Esophagus muscularis mucosa (tissue), 4 donors: Measurements from ENCODE around the gene MYL6. TPM values are rescaled to one million over a fixed set of nuclear protein-coding genes. Genes with fewer than 3 reads are reported as not detected.

ENCODE experiments used
- DNase-seq: peaks from one replicate; pipeline ENCODE4 v3.0.0-alpha.2; 2017; ENCODE audit errors: extremely low spot score
- H3K27ac ChIP-seq, 4 donors: fragments of 200-600 bp; sonication (generic); replicated peaks in 1 of 4; 1 replicate in 3 of 4; 2 replicates in 1 of 4; pipeline ENCODE4 v1.5.1; 2016 to 2019; ENCODE audit warnings: mild to moderate bottlenecking in 1 of 4
- H3K27me3 ChIP-seq, 4 donors: fragments of 200-600 bp; sonication (generic); one replicate each; pipeline versions ENCODE4 v1.5.1 to v1.6.0; 2016 to 2019
- H3K36me3 ChIP-seq, 4 donors: fragments of 200-600 bp; sonication (generic); one replicate each; pipeline ENCODE4 v1.5.1; 2016 to 2019
- H3K4me1 ChIP-seq, 4 donors: fragments of 200-600 bp; sonication (generic); one replicate each; pipeline ENCODE4 v1.5.1; 2016 to 2019
- H3K4me3 ChIP-seq, 4 donors: fragments of 200-600 bp; sonication (generic); 1 replicate in 2 of 4; 2 replicates in 2 of 4; pipeline ENCODE4 v1.5.1; 2016 to 2019; ENCODE audit warnings: mild to moderate bottlenecking in 4 of 4, moderate library complexity in 1 of 4
- H3K9me3 ChIP-seq, 4 donors: fragments of 200-600 bp; sonication (generic); 1 replicate in 3 of 4; 2 replicates in 1 of 4; pipeline ENCODE4 v1.5.1; 2016 to 2019
- EP300 ChIP-seq: sonication (generic); formaldehyde crosslinking; IDR thresholded peaks from one replicate; pipeline ENCODE4 v1.6.1; 2017; ENCODE audit warnings: antibody characterized with exemption
- POLR2A ChIP-seq: fragments of 450-650 bp; IDR thresholded peaks from one replicate; pipeline ENCODE4 v1.6.1; 2017; ENCODE audit warnings: antibody characterized with exemption, moderate library complexity, mild to moderate bottlenecking, low read depth
- POLR2AphosphoS5 ChIP-seq, 2 donors: sonication (generic); formaldehyde crosslinking; IDR thresholded peaks; one replicate each; pipeline ENCODE4 v1.6.1; 2017; ENCODE audit warnings: antibody characterized with exemption in 2 of 2
- WGBS: methylation state at CpG from one replicate; pipeline ENCODE4 v1.1.5; 2018; 5-methylcytosine and 5-hydroxymethylcytosine counted together
- intact Hi-C: fragments of 100-400 bp; cut with DNase I; formaldehyde crosslinking; loops from one replicate; pipeline ENCODE4 v1.15.1; 2023
- total RNA-seq, 4 donors: library from RNA; depleted of rRNA; stranded (reverse); fragments of >200 nt; gene quantifications; one replicate each; pipeline versions ENCODE4 v1.1.0 to v1.2.1, GENCODE V29; 2016
- TF ChIP-seq, protein P1 (sequence below), 3 experiments: fragments of 200-600 bp in 2 of 3; fragments of 450-650 bp in 1 of 3; sonication (generic) in 2 of 3; IDR thresholded peaks; one replicate each; pipeline ENCODE4 v1.5.1; 2017 to 2019; ENCODE audit warnings: antibody characterized with exemption in 3 of 3, mild to moderate bottlenecking in 2 of 3, moderate library complexity in 1 of 3

The MYL6 gene
- total RNA-seq, 4 donors from 2014 or later = 5,145 to 8,531 (median 5,986) TPM

DNA sequence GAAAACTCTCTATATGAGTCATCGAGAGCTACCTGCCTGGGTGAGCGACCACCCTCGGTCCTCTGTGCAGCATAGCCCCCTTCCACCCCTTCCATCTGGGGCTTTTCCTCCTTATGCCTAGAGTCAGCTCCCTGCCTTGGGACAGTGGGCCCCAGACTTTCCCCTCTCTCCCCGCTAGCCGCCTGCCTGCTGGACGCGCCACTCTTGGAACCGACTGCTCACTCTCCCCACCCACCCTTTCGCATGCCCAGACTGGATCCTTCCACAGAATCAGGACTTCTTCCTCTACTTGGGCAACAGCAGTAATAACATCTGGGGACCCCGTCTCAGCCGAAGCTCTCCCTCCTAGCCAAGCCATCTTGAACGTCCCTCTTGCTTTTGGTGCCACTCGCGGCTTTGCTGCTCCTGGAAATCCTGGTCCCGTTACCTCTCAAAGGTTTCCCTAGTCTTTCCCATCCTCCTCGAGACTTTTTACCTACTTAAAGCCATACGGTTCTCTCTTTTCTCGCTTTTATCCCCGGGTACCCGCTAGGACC lies 29.4 kb upstream of the MYL6 start:
- Histone ChIP-seq H3K27me3 (no peaks in the 10 kb centered on the region), H3K4me1 (peaks cover 37 to 55% (median 49%) of the 10 kb centered on the region in 4 donors), H3K4me3 (peak overlapping the region; percentile 78 to 91 (median 87)), H3K9me3 (no peaks in the 10 kb centered on the region), H3K27ac (peak overlapping the region; percentile 94 to 98 (median 98)), H3K36me3 (peaks cover 23 to 37% (median 35%) of the 10 kb centered on the region in 4 donors)
- no peak for DNase-seq
- TF ChIP-seq POLR2AphosphoS5 (IDR thresholded peaks at IDR 0.05) = no peak
- TF ChIP-seq POLR2A = no peak
- TF ChIP-seq, protein P1, sequence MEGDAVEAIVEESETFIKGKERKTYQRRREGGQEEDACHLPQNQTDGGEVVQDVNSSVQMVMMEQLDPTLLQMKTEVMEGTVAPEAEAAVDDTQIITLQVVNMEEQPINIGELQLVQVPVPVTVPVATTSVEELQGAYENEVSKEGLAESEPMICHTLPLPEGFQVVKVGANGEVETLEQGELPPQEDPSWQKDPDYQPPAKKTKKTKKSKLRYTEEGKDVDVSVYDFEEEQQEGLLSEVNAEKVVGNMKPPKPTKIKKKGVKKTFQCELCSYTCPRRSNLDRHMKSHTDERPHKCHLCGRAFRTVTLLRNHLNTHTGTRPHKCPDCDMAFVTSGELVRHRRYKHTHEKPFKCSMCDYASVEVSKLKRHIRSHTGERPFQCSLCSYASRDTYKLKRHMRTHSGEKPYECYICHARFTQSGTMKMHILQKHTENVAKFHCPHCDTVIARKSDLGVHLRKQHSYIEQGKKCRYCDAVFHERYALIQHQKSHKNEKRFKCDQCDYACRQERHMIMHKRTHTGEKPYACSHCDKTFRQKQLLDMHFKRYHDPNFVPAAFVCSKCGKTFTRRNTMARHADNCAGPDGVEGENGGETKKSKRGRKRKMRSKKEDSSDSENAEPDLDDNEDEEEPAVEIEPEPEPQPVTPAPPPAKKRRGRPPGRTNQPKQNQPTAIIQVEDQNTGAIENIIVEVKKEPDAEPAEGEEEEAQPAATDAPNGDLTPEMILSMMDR (IDR thresholded peaks at IDR 0.05) = no peak
- no peak for TF ChIP-seq EP300
- intact Hi-C loops = loop anchor here (10.0 kb wide), 2 partner anchors 336 to 506 kb away; partner anchors contain the start of genes BAZ2A and SPRYD4
- WGBS = 0% methylated on average over 19 of the region's 20 CpGs

DNA sequence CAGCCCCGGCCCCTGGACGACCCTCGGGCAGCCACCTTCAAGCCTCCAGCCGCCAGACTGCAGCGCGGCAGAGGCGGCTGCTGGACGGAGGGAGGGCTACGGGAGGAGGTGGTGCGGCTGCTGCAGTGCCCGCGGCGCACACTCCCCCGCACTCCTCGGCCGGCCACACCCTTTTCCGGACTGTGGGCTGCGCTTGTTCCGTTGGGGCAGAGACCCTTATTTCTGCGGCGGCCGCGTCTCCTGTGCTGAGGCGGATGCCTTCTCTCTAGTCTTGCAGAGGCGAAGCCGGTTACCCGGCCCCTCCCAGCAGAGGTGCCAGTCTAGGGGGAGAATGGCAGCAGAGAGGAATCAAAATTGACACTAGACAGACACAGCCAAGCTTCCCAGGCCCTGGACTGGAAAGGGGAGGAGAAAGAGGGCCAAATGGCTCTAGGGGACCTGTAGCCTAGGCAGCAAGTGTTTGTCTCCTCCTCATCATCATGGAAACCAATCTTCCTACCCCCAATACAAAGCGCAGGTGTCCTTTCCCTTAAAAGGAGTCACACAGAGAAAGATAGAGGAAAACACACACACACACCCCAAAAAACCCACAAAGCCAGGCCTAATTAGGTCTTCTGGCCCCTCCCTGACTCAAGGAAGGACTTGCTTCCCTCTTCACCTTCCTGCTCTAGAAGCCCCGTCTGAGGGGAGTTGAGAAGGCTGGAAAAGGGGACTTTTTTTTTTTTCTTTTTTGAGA lies 28.8 kb upstream of the MYL6 start:
- intact Hi-C loops = loop anchor here (10.0 kb wide), 2 partner anchors 335 to 505 kb away; partner anchors contain the start of genes BAZ2A and SPRYD4
- Histone ChIP-seq H3K27ac (peak overlapping the region; percentile 94 to 98 (median 98)), H3K9me3 (no peaks in the 10 kb centered on the region), H3K4me1 (peaks cover 37 to 52% (median 49%) of the 10 kb centered on the region in 4 donors), H3K4me3 (peak overlapping the region; percentile 78 to 91 (median 87)), H3K36me3 (peaks cover 29 to 44% (median 41%) of the 10 kb centered on the region in 4 donors), H3K27me3 (no peaks in the 10 kb centered on the region)
- DNase-seq = no peak
- TF ChIP-seq, protein P1 (IDR thresholded peaks at IDR 0.05) = no peak
- TF ChIP-seq POLR2AphosphoS5 (IDR thresholded peaks at IDR 0.05) (peak; percentile 74 to 81), EP300 (no peak)
- WGBS = 4% methylated on average over 14 of the region's 29 CpGs

DNA sequence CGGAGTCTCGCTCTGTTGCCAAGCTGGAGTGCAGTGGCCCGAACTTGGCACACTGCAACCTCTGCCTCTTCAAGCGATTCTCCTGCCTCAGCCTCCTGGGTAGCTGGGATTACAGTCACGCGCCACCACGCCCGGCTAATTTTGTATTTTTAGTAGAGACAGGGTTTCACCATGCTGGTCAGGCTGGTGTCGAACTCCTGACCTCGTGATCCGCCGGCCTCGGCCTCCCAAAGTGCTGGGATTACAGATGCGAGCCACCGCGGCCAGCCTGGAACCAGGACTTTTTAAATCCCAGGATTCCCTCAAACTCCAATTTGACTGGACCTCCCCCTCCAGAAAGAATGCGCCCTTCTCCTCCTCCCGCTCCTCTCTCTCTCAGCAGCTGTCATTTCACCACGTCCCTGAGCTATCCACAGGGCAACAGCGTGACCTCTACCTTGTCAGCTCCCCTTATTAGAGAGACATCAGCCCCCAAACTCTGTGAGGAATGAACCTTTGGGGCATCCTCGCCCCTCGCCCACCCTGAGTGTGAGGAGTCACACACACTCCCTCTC lies 28.1 kb upstream of the MYL6 start:
- intact Hi-C loops = loop anchor here (10.0 kb wide), 2 partner anchors 335 to 505 kb away; partner anchors contain the start of genes BAZ2A and SPRYD4
- no peak for DNase-seq

DNA sequence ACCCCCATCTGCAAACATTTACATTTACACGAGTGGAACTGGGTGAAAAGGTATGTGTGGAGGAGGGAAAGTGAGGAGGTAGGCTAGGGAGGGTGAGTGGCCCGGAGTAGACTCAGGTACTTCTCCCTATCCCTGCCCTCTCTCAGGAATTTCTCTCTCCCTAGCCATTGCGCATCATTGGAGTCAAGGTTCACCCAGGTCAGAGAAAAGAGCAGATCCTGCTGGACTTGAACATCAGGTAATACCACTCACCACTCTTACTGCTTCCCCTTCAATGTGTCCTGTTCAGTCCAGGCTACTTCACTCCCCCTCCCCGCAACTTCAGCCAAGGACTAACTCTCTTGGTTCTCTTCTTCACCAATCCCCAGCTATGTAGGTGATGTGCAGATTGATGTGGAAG lies 27.3 kb upstream of the MYL6 start:
- intact Hi-C loops = no loop called here
- 94% methylated on average over 4 of the region's 4 CpGs for WGBS
- peaks cover 43 to 58% (median 56%) of the 10 kb centered on the region in 4 donors for H3K36me3 ChIP-seq
- no peak for DNase-seq
- TF ChIP-seq POLR2A (no peak), POLR2AphosphoS5 (IDR thresholded peaks at IDR 0.05) (no peak), EP300 (no peak)
- TF ChIP-seq, protein P1 (IDR thresholded peaks at IDR 0.05) = no peak
- H3K4me1 ChIP-seq = peaks cover 28 to 37% (median 36%) of the 10 kb centered on the region in 4 donors
- peak overlapping the region; percentile 94 to 98 (median 98) for H3K27ac ChIP-seq
- H3K4me3 ChIP-seq = peak overlapping the region in 1 of 4 donors; percentile 85
- H3K9me3 ChIP-seq = no peaks in the 10 kb centered on the region
- no peaks in the 10 kb centered on the region for H3K27me3 ChIP-seq

More for the DNA sequence above, 28.1 kb upstream of the MYL6 start:
- peak overlapping the region; percentile 94 to 98 (median 98) for H3K27ac ChIP-seq
- H3K36me3 ChIP-seq = peaks cover 36 to 50% (median 48%) of the 10 kb centered on the region in 4 donors
- no peaks in the 10 kb centered on the region for H3K9me3 ChIP-seq
- TF ChIP-seq, protein P1 (IDR thresholded peaks at IDR 0.05) = no peak
- no peak for TF ChIP-seq EP300
- TF ChIP-seq POLR2A = no peak
- peak in 1 of 2 donors; percentile 18 for TF ChIP-seq POLR2AphosphoS5 (IDR thresholded peaks at IDR 0.05)
- peaks cover 36 to 46% (median 44%) of the 10 kb centered on the region in 4 donors for H3K4me1 ChIP-seq
- WGBS = 44% methylated on average over 17 of the region's 22 CpGs
- no peaks in the 10 kb centered on the region for H3K27me3 ChIP-seq
- H3K4me3 ChIP-seq = peak overlapping the region; percentile 78 to 91 (median 87)
